Breast epithelium (tissue), 3 donors: ENCODE results near the gene OR8G1.

Experiments
- POLR2AphosphoS5 ChIP-seq, 3 donors: sonication (generic); formaldehyde crosslinking; IDR thresholded peaks; one replicate each; pipeline ENCODE4 v1.6.1; 2017; ENCODE audit warnings: antibody characterized with exemption in 3 of 3
- TF ChIP-seq, protein P1 (sequence below), 3 donors: fragments of 450-650 bp; IDR thresholded peaks; one replicate each; pipeline ENCODE4 v1.5.1; 2016 to 2017; ENCODE audit warnings: antibody characterized with exemption in 3 of 3, mild to moderate bottlenecking in 3 of 3, moderate library complexity in 3 of 3

DNA sequence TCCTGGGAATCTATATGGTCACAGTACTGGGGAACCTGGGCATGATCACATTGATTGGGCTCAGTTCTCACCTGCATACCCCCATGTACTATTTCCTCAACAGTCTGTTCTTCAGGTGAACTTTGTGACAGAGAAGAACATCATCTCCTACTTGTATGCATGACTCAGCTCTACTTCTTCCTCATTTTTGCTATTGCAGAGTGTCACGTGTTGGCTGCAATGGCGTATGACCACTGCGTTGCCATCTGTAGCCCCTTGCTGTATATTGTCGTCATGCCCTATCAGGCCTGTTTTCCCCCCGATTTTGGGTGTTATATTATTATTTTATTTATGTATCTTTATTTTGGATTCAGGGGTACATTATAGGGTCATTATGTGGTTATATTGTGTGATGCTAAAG lies 2.4 kb upstream of the OR8G1 start:
- TF ChIP-seq POLR2AphosphoS5 (IDR thresholded peaks at IDR 0.05), result no peak
- TF ChIP-seq, protein P1, sequence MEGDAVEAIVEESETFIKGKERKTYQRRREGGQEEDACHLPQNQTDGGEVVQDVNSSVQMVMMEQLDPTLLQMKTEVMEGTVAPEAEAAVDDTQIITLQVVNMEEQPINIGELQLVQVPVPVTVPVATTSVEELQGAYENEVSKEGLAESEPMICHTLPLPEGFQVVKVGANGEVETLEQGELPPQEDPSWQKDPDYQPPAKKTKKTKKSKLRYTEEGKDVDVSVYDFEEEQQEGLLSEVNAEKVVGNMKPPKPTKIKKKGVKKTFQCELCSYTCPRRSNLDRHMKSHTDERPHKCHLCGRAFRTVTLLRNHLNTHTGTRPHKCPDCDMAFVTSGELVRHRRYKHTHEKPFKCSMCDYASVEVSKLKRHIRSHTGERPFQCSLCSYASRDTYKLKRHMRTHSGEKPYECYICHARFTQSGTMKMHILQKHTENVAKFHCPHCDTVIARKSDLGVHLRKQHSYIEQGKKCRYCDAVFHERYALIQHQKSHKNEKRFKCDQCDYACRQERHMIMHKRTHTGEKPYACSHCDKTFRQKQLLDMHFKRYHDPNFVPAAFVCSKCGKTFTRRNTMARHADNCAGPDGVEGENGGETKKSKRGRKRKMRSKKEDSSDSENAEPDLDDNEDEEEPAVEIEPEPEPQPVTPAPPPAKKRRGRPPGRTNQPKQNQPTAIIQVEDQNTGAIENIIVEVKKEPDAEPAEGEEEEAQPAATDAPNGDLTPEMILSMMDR (IDR thresholded peaks at IDR 0.05), result no peak
